ENCODE data around the gene ME3. TPM values are rescaled to one million over a fixed set of nuclear protein-coding genes. Genes with fewer than 3 reads are reported as not detected.
"Not testable (repeated sequence)": the region's sequence is repeated elsewhere in the genome, so short reads cannot be mapped to it uniquely, and the experiment has no call there.

ME3 gene
- total RNA-seq, 6 experiments from 2014 or later = 1.9 to 8.5 (median 4.6) TPM

- WGBS (ENCODE audit: insufficient coverage, low coverage, low lambda C conversion rate, missing lambda C conversion rate) = 93% methylated on average over 3 of the region's 3 CpGs
- no peak for TF ChIP-seq POLR2A (IDR thresholded peaks at IDR 0.05)
- TF ChIP-seq, protein P1, sequence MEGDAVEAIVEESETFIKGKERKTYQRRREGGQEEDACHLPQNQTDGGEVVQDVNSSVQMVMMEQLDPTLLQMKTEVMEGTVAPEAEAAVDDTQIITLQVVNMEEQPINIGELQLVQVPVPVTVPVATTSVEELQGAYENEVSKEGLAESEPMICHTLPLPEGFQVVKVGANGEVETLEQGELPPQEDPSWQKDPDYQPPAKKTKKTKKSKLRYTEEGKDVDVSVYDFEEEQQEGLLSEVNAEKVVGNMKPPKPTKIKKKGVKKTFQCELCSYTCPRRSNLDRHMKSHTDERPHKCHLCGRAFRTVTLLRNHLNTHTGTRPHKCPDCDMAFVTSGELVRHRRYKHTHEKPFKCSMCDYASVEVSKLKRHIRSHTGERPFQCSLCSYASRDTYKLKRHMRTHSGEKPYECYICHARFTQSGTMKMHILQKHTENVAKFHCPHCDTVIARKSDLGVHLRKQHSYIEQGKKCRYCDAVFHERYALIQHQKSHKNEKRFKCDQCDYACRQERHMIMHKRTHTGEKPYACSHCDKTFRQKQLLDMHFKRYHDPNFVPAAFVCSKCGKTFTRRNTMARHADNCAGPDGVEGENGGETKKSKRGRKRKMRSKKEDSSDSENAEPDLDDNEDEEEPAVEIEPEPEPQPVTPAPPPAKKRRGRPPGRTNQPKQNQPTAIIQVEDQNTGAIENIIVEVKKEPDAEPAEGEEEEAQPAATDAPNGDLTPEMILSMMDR (IDR thresholded peaks at IDR 0.05) = no peak
- ATAC-seq = no peak
- Histone ChIP-seq H3K36me3 (no peaks in the 10 kb centered on the region), H3K27ac (no peak overlapping the region), H3K27me3 (no peaks in the 10 kb centered on the region), H3K9me3 (no peaks in the 10 kb centered on the region), H3K4me3 (no peak overlapping the region), H3K4me1 (no peaks in the 10 kb centered on the region)
- intact Hi-C loops (cut with DNase I) = no loop called here
- no peak for DNase-seq
These were observed 9.1 kb downstream of the ME3 start for GRCh38 chr11:86663291-86663690.

DNA sequence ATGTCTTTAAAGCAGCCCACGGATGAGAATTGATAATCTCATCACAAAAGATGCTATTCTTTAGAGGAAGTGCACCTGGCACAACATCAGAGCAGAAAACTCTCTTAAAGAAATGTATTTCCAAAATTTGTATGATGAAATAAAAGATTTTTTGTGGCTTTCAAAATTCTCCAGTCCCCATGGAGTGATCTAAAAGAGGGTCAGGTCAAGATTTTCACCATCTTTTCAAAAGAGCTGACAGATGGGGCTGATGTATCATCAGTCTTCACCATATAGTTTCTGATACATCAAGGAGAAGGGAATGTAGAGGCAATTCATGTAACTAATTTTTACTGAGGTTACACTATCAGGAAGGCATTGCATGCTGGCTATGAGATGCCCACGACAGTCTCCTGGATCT lies 11.7 kb downstream of the ME3 start:
- ATAC-seq (no peak), DNase-seq (no peak)
- no peaks in the 10 kb centered on the region for H3K4me1 ChIP-seq
- TF ChIP-seq POLR2A (IDR thresholded peaks at IDR 0.05) = no peak
- TF ChIP-seq, protein P1 (IDR thresholded peaks at IDR 0.05) = no peak
- no peaks in the 10 kb centered on the region for H3K9me3 ChIP-seq
- H3K27me3 ChIP-seq = no peaks in the 10 kb centered on the region
- H3K27ac ChIP-seq = no peak overlapping the region
- 51% methylated on average over 2 of the region's 2 CpGs for WGBS (ENCODE audit: insufficient coverage, low coverage, low lambda C conversion rate, missing lambda C conversion rate)
- H3K36me3 ChIP-seq = no peaks in the 10 kb centered on the region
- intact Hi-C loops (cut with DNase I) = no loop called here
- H3K4me3 ChIP-seq = no peak overlapping the region

GRCh38 chr11:86660088-86660487 lies 12.3 kb downstream of the ME3 start:
- H3K9me3 ChIP-seq = no peaks in the 10 kb centered on the region
- DNase-seq (no peak), ATAC-seq (peak in 1 of 4 donors; percentile 20)
- no peaks in the 10 kb centered on the region for H3K4me1 ChIP-seq
- H3K27me3 ChIP-seq = no peaks in the 10 kb centered on the region
- no peak overlapping the region for H3K27ac ChIP-seq
- no peak overlapping the region for H3K4me3 ChIP-seq
- no peaks in the 10 kb centered on the region for H3K36me3 ChIP-seq
- intact Hi-C loops (cut with DNase I) = no loop called here
- no CpG with 5 or more reads among the region's 2 CpGs for WGBS (ENCODE audit: insufficient coverage, low coverage, low lambda C conversion rate, missing lambda C conversion rate)
- TF ChIP-seq, protein P1 (IDR thresholded peaks at IDR 0.05) = no peak
- no peak for TF ChIP-seq POLR2A (IDR thresholded peaks at IDR 0.05)

DNA sequence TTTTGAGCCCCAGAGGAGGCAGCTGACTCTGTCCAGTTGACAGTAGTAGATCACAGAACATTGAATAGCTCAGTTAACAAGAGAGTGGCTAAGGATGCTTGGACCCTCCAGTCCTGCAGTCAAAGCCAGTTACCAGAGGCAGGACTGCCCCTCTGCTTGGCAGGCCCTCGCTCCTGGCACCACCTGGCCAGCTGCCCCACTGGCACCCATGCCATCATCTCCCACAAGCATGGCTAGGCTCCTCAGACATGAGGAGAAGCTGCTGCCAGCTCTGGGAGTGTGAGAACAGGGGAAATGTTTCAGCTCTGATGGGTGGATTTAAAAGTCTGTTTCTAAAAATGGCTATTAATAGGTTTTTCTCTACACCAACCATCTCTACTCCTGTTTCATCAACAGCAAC lies 13.9 kb downstream of the ME3 start:
- intact Hi-C loops (cut with DNase I) = no loop called here
- no peaks in the 10 kb centered on the region for H3K4me1 ChIP-seq
- TF ChIP-seq, protein P1 (IDR thresholded peaks at IDR 0.05) = no peak
- TF ChIP-seq POLR2A (IDR thresholded peaks at IDR 0.05) = no peak
- no peaks in the 10 kb centered on the region for H3K27me3 ChIP-seq
- H3K4me3 ChIP-seq = no peak overlapping the region
- H3K9me3 ChIP-seq = no peaks in the 10 kb centered on the region
- ATAC-seq = no peak
- DNase-seq = no peak
- H3K36me3 ChIP-seq = no peaks in the 10 kb centered on the region
- H3K27ac ChIP-seq = no peak overlapping the region
- WGBS (ENCODE audit: insufficient coverage, low coverage, low lambda C conversion rate, missing lambda C conversion rate) = no CpG with 5 or more reads among the region's 1 CpG

DNA sequence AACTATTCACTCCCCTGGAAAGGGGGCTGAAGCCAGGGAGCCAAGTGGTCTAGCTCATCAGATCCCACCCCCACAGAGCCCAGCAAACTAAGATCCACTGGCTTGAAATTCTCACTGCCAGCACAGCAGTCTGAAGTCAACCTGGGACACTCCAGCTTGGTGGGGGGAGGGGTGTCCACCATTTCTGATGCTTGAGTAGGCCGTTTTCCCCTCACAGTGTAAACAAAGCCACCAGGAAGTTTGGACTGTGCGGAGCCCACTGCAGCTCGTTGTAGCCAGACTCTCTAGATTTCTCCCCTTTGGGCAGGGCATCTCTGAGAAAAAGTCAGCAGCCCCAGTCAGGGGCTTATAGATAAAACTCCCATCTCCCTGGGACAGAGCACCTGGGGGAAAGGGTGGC lies 27.2 kb downstream of the ME3 start:
- H3K4me3 ChIP-seq; H3K4me1 ChIP-seq; H3K27me3 ChIP-seq; intact Hi-C loops (cut with DNase I); H3K27ac ChIP-seq; DNase-seq; ATAC-seq; H3K36me3 ChIP-seq; H3K9me3 ChIP-seq: not testable (repeated sequence)
- no CpG with 5 or more reads among the region's 3 CpGs for WGBS (ENCODE audit: insufficient coverage, low coverage, low lambda C conversion rate, missing lambda C conversion rate)

All from right lobe of liver (tissue), 6 donors.